GM12874 (cell line): ENCODE results near the gene GLIPR1.

Experiments
- TF ChIP-seq, protein P1 (sequence below): IDR thresholded peaks from 2 replicates; pipeline ENCODE4 v1.5.1; 2011; ENCODE audit warnings: low read depth, mild to moderate bottlenecking, control low read depth, low read length, moderate library complexity; ENCODE audit not compliant: insufficient read depth

GLIPR1 gene

DNA sequence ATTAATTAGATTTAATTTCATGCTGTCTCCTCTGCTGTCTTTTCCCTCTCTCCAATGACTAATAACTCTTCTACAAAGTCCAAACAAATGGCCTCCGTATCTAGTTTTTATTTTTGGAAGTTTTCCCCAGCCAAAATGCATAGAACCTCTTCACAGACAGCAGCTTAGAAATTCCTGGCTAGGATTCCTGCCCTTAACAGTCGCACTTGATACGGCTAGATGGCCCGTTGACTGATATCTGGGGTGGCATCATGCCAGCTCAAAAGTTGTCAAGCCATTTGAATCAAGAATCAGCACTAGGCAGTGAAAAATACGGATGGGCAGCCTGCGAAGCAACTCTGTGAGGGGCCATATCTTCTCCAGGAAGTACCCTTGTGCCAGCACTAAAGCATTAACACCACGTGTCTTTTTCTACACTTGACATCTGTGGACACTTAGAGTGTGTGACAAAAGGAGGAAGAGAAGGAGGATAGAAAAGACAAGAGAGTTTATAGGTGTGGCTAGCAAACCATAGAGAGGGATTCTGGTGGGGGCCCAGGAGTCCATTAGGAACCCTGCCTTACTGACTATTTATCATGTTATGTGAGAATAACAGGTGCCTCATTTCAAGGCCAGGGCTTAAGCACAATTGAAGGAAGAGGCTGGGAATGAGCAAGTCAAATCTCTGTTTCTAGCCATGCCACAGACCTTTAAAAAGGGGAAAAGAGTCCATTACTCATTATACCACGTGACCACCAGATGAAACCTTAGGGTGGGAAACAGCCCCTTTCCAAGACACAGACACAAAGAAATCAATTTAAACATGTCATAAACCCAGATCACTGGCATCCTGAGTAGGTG is 70.1 kb downstream of the GLIPR1 start:
- TF ChIP-seq, protein P1, sequence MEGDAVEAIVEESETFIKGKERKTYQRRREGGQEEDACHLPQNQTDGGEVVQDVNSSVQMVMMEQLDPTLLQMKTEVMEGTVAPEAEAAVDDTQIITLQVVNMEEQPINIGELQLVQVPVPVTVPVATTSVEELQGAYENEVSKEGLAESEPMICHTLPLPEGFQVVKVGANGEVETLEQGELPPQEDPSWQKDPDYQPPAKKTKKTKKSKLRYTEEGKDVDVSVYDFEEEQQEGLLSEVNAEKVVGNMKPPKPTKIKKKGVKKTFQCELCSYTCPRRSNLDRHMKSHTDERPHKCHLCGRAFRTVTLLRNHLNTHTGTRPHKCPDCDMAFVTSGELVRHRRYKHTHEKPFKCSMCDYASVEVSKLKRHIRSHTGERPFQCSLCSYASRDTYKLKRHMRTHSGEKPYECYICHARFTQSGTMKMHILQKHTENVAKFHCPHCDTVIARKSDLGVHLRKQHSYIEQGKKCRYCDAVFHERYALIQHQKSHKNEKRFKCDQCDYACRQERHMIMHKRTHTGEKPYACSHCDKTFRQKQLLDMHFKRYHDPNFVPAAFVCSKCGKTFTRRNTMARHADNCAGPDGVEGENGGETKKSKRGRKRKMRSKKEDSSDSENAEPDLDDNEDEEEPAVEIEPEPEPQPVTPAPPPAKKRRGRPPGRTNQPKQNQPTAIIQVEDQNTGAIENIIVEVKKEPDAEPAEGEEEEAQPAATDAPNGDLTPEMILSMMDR, result no peak

DNA sequence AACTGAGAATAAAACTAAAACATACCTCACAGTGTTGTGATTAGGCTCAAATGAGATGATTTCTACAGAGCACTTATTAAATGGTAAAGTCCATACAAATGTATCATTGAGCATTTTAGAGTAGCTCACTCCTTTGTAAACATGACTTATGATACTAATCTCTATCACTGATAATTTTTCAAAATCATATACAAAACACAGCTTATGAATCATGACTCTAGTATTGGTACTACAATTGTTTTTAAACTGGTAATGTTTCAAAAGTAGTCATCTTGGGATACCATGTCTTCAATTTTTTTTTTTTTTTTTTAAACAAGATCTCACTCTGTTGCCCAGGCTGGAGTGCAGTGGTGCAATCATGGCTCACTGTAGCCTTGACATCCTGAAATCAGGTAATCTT is 70.9 kb downstream of the GLIPR1 start:
- TF ChIP-seq, protein P1, result no peak

DNA sequence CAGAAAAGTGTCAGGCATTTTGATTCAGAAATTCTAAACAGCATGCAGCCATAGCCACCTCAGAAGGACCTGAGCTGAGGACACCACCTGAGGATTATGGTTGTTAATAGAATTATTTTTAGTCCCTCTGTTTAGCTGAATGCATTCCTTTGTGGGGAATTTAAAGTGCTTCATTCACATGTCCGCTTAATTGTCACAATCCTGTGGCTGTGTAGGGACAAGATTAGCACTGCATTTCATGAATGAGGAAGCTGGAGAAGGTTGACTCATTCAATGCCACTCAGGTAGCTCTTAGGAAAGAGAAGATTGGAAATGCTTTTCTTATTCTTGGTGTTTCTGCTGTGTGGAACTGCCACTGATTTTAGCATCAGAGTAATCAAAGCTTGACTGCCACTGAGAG is 72.8 kb downstream of the GLIPR1 start:
- TF ChIP-seq, protein P1, result no peak
